ENCODE results near the gene HOXC13.
A peak's percentile ranks its signal among the peaks of the same experiment; 100 is the strongest.

The HOXC13 gene

GRCh38 chr12:53981634-53982565, 43.3 kb downstream of the HOXC13 start:
- Histone ChIP-seq H3K9me3 (no peaks in the 10 kb centered on the region), H3K27me3 (ENCODE audit: low read depth) (no peaks in the 10 kb centered on the region), H3K4me3 (no peak overlapping the region), H3K36me3 (replicated peaks) (no peaks in the 10 kb centered on the region), H3K4me1 (peaks cover 35% of the 10 kb centered on the region)
- no peak for DNase-seq (ENCODE audit: low spot score in 2 of 2)
- in situ Hi-C loops (cut with MboI; ENCODE audit: low sequenced_read_pairs): loop anchor here (25.0 kb wide), 1 partner anchor 380 kb away; the partner anchor contains the start of gene GPR84

- DNase-seq (ENCODE audit: low spot score in 2 of 2): no peak
- peaks cover 27% of the 10 kb centered on the region for H3K4me1 ChIP-seq
- in situ Hi-C loops (cut with MboI; ENCODE audit: low sequenced_read_pairs): loop anchor here (25.0 kb wide), 1 partner anchor 379 kb away; the partner anchor contains the start of gene GPR84
- H3K27me3 ChIP-seq (ENCODE audit: low read depth): no peaks in the 10 kb centered on the region
- no peak overlapping the region for H3K4me3 ChIP-seq
- H3K36me3 ChIP-seq (replicated peaks): no peaks in the 10 kb centered on the region
- H3K9me3 ChIP-seq: no peaks in the 10 kb centered on the region
Observed at GRCh38 chr12:53982648-53983567, 44.3 kb downstream of the HOXC13 start.

GRCh38 chr12:53983568-53983949, 44.9 kb downstream of the HOXC13 start:
- no peaks in the 10 kb centered on the region for H3K9me3 ChIP-seq
- DNase-seq (ENCODE audit: low spot score in 2 of 2): no peak
- H3K4me3 ChIP-seq: no peak overlapping the region
- H3K36me3 ChIP-seq (replicated peaks): no peaks in the 10 kb centered on the region
- in situ Hi-C loops (cut with MboI; ENCODE audit: low sequenced_read_pairs): loop anchor here (25.0 kb wide), 1 partner anchor 379 kb away; the partner anchor contains the start of gene GPR84
- H3K4me1 ChIP-seq: peaks cover 22% of the 10 kb centered on the region
- no peaks in the 10 kb centered on the region for H3K27me3 ChIP-seq (ENCODE audit: low read depth)

- Histone ChIP-seq H3K9me3 (no peaks in the 10 kb centered on the region), H3K4me3 (no peak overlapping the region), H3K4me1 (peaks cover 22% of the 10 kb centered on the region), H3K27me3 (ENCODE audit: low read depth) (no peaks in the 10 kb centered on the region), H3K36me3 (replicated peaks) (no peaks in the 10 kb centered on the region)
- in situ Hi-C loops (cut with MboI; ENCODE audit: low sequenced_read_pairs): loop anchor here (25.0 kb wide), 1 partner anchor 378 kb away; the partner anchor contains the start of gene GPR84
- no peak for DNase-seq (ENCODE audit: low spot score in 2 of 2)
Observed at GRCh38 chr12:53983950-53984572, 45.4 kb downstream of the HOXC13 start.

GRCh38 chr12:53984901-53985691, 46.5 kb downstream of the HOXC13 start, which contains the start of gene HOXC10:
Gene HOXC10, plus strand, starts transcription at chr12:53985146. Its CDS starts 114 bp downstream, at chr12:53985260.
- no peaks in the 10 kb centered on the region for H3K36me3 ChIP-seq (replicated peaks)
- 0 out of 2 replicates have a peak, but pooled peaks cover 2% of the 10 kb centered on the region for H3K27me3 ChIP-seq (ENCODE audit: low read depth)
- peaks cover 21% of the 10 kb centered on the region for H3K4me1 ChIP-seq
- H3K4me3 ChIP-seq: peak within 1 kb of the TSS; percentile 18
- no peaks in the 10 kb centered on the region for H3K9me3 ChIP-seq
- DNase-seq (ENCODE audit: low spot score in 2 of 2): peak; percentile 90 to 96
- in situ Hi-C loops (cut with MboI; ENCODE audit: low sequenced_read_pairs): loop anchor here (25.0 kb wide), 1 partner anchor 377 kb away; the partner anchor contains the start of gene GPR84

- H3K36me3 ChIP-seq (replicated peaks): no peaks in the 10 kb centered on the region
- H3K9me3 ChIP-seq: no peaks in the 10 kb centered on the region
- no peak for DNase-seq (ENCODE audit: low spot score in 2 of 2)
- in situ Hi-C loops (cut with MboI; ENCODE audit: low sequenced_read_pairs): loop anchor here (25.0 kb wide), 1 partner anchor 377 kb away; the partner anchor contains the start of gene GPR84
- H3K4me1 ChIP-seq: peaks cover 21% of the 10 kb centered on the region
- 0 out of 2 replicates have a peak, but pooled peaks cover 2% of the 10 kb centered on the region for H3K27me3 ChIP-seq (ENCODE audit: low read depth)
- peak overlapping the region; percentile 14 for H3K4me3 ChIP-seq
Observed at GRCh38 chr12:53985692-53985993, 47.0 kb downstream of the HOXC13 start.

- Histone ChIP-seq H3K27me3 (ENCODE audit: low read depth) (0 out of 2 replicates have a peak, but pooled peaks cover 2% of the 10 kb centered on the region), H3K4me1 (peaks cover 21% of the 10 kb centered on the region), H3K9me3 (no peaks in the 10 kb centered on the region), H3K36me3 (replicated peaks) (no peaks in the 10 kb centered on the region), H3K4me3 (peak overlapping the region; percentile 14)
- in situ Hi-C loops (cut with MboI; ENCODE audit: low sequenced_read_pairs): loop anchor here (25.0 kb wide), 1 partner anchor 376 kb away; the partner anchor contains the start of gene GPR84
- no peak for DNase-seq (ENCODE audit: low spot score in 2 of 2)
Observed at GRCh38 chr12:53985994-53986685, 47.5 kb downstream of the HOXC13 start.

GRCh38 chr12:53986686-53987483, 48.3 kb downstream of the HOXC13 start:
- H3K9me3 ChIP-seq: no peaks in the 10 kb centered on the region
- no peak for DNase-seq (ENCODE audit: low spot score in 2 of 2)
- no peaks in the 10 kb centered on the region for H3K36me3 ChIP-seq (replicated peaks)
- 0 out of 2 replicates have a peak, but pooled peaks cover 2% of the 10 kb centered on the region for H3K27me3 ChIP-seq (ENCODE audit: low read depth)
- H3K4me3 ChIP-seq: peak overlapping the region; percentile 14
- in situ Hi-C loops (cut with MboI; ENCODE audit: low sequenced_read_pairs): loop anchor here (25.0 kb wide), 1 partner anchor 375 kb away; the partner anchor contains the start of gene GPR84
- H3K4me1 ChIP-seq: peaks cover 21% of the 10 kb centered on the region

GRCh38 chr12:53987787-53988230, 49.2 kb downstream of the HOXC13 start:
- in situ Hi-C loops (cut with MboI; ENCODE audit: low sequenced_read_pairs): loop anchor here (25.0 kb wide), 1 partner anchor 374 kb away; the partner anchor contains the start of gene GPR84
- no peaks in the 10 kb centered on the region for H3K36me3 ChIP-seq (replicated peaks)
- H3K4me3 ChIP-seq: no peak overlapping the region
- DNase-seq (ENCODE audit: low spot score in 2 of 2): no peak
- H3K9me3 ChIP-seq: no peaks in the 10 kb centered on the region
- H3K4me1 ChIP-seq: peaks cover 21% of the 10 kb centered on the region
- H3K27me3 ChIP-seq (ENCODE audit: low read depth): 0 out of 2 replicates have a peak, but pooled peaks cover 2% of the 10 kb centered on the region

GRCh38 chr12:53988541-53989226, 50.1 kb downstream of the HOXC13 start:
- Histone ChIP-seq H3K9me3 (no peaks in the 10 kb centered on the region), H3K4me3 (no peak overlapping the region; the same call in 1 of the 2 replicates), H3K27me3 (ENCODE audit: low read depth) (0 out of 2 replicates have a peak, but pooled peaks cover 2% of the 10 kb centered on the region)

More at GRCh38 chr12:53988541-53989226, 50.1 kb downstream of the HOXC13 start:
- Histone ChIP-seq H3K4me1 (peaks cover 21% of the 10 kb centered on the region), H3K36me3 (replicated peaks) (no peaks in the 10 kb centered on the region)
- in situ Hi-C loops (cut with MboI; ENCODE audit: low sequenced_read_pairs): loop anchor here (25.0 kb wide), 1 partner anchor 374 kb away; the partner anchor contains the start of gene GPR84
- no peak for DNase-seq (ENCODE audit: low spot score in 2 of 2)

Measured in HAP-1 (cell line).